Neural progenitor cell (in vitro differentiated cells): ENCODE data around the gene RNF157.

ENCODE experiments used
- CTCF ChIP-seq: fragments of 200-600 bp; sonication (generic); IDR thresholded peaks from 2 replicates; pipeline ENCODE4 v1.5.1; 2017; ENCODE audit warnings: antibody characterized with exemption, mild to moderate bottlenecking
- EZH2 ChIP-seq: fragments of 200-600 bp; sonication (generic); IDR thresholded peaks from 2 replicates; pipeline ENCODE4 v1.6.1; 2017; ENCODE audit warnings: antibody characterized with exemption, mild to moderate bottlenecking, moderate library complexity
- EZH2phosphoT487 ChIP-seq: fragments of 200-600 bp; sonication (generic); IDR thresholded peaks from 2 replicates; pipeline ENCODE4 v1.6.1; 2017; ENCODE audit warnings: antibody characterized with exemption

- TF ChIP-seq EZH2 = no peak
- TF ChIP-seq CTCF = no peak
- TF ChIP-seq EZH2phosphoT487 = no peak
Measured at GRCh38 chr17:76263896-76264295, 23.6 kb upstream of the RNF157 start.
